H1 (cell line): ENCODE results near the gene CDKN3. TPM values are rescaled to one million over a fixed set of nuclear protein-coding genes. Genes with fewer than 3 reads are reported as not detected.

Experiments
- CTCF ChIA-PET: fragments of 300-600 bp; sonication (Branson Sonifier 250); formaldehyde crosslinking; loops from one replicate; lab custom pipeline; 2021; ENCODE audit not compliant: partially characterized antibody; lab: Charles Lee
- POLR2A ChIA-PET: fragments of 300-600 bp; sonication (Branson Sonifier 250); formaldehyde crosslinking; loops from one replicate; lab custom pipeline; 2021; ENCODE audit warnings: inconsistent platforms; ENCODE audit not compliant: partially characterized antibody; lab: Charles Lee
- DNase-seq, 2 experiments: peaks; one replicate each; pipeline versions ENCODE4 v3.0.0 to v3.0.0-alpha.2; 2010 to 2022; ENCODE audit warnings: low spot score in 2 of 2, low read depth in 1 of 2, mixed read lengths in 1 of 2
- FAIRE-seq: peaks from 2 replicates; lab custom pipeline; 2011; peaks lifted over from hg19 to GRCh38; lab: Jason Lieb, UNC
- H2AFZ ChIP-seq: 2 replicates; pipeline ENCODE4 v1.8.1; 2012; ENCODE audit warnings: low read length, inconsistent platforms
- H2AK5ac ChIP-seq: 2 replicates; pipeline ENCODE4 v1.6.1; 2013; ENCODE audit warnings: low read depth, low read length
- H2BK120ac ChIP-seq: replicated peaks from 2 replicates; pipeline ENCODE3; 2013; ENCODE audit warnings: low read depth, low read length, inconsistent platforms
- H2BK12ac ChIP-seq: 2 replicates; pipeline ENCODE4 v1.6.1; 2013; ENCODE audit warnings: low read depth, low read length
- H2BK15ac ChIP-seq: 2 replicates; pipeline ENCODE4 v1.6.1; 2013; ENCODE audit warnings: low read length
- H2BK20ac ChIP-seq: 2 replicates; pipeline ENCODE4 v1.6.1; 2013; ENCODE audit warnings: low read length
- H2BK5ac ChIP-seq: 2 replicates; pipeline ENCODE4 v1.6.1; 2013; ENCODE audit warnings: low read depth, low read length
- H3K14ac ChIP-seq: 2 replicates; pipeline ENCODE4 v1.6.1; 2013; ENCODE audit warnings: inconsistent platforms; ENCODE audit not compliant: insufficient read length
- H3K18ac ChIP-seq: 2 replicates; pipeline ENCODE4 v1.6.1; 2013; ENCODE audit warnings: low read length; ENCODE audit errors: extremely low read depth
- H3K23ac ChIP-seq: 2 replicates; pipeline ENCODE4 v1.6.1; 2013; ENCODE audit warnings: inconsistent platforms; ENCODE audit not compliant: insufficient read length
- H3K23me2 ChIP-seq: 2 replicates; pipeline ENCODE4 v1.6.1; 2013; ENCODE audit warnings: low read depth, low read length
- H3K27ac ChIP-seq: 2 replicates; pipeline ENCODE4 v1.6.1; 2011; ENCODE audit warnings: low read depth, low read length, inconsistent platforms
- H3K27me3 ChIP-seq, 4 experiments: replicated peaks in 1 of 4; 1 replicate in 1 of 4; 2 replicates in 3 of 4; pipeline versions ENCODE4 v1.6.1 to v1.8.1; 2011 to 2013; ENCODE audit warnings: low read length in 3 of 4, mild to moderate bottlenecking in 3 of 4, inconsistent platforms in 2 of 4, mixed read lengths in 2 of 4, moderate library complexity in 1 of 4; ENCODE audit not compliant: control insufficient read depth in 3 of 4, insufficient read depth in 3 of 4; ENCODE audit errors: extremely low read depth in 1 of 4
- H3K36me3 ChIP-seq, 4 experiments: 2 replicates each; pipeline versions ENCODE4 v1.6.1 to v1.8.1; 2011 to 2013; ENCODE audit warnings: mild to moderate bottlenecking in 4 of 4, low read length in 3 of 4, moderate library complexity in 2 of 4, control low read depth in 1 of 4, inconsistent platforms in 1 of 4; ENCODE audit not compliant: insufficient read depth in 4 of 4, control insufficient read depth in 2 of 4
- H3K4ac ChIP-seq: replicated peaks from 2 replicates; pipeline ENCODE3; 2013; ENCODE audit warnings: low read length, low read depth, mixed read lengths, inconsistent platforms; ENCODE audit not compliant: insufficient read length
- H3K4me1 ChIP-seq, 4 experiments: replicated peaks in 1 of 4; 1 replicate in 1 of 4; 2 replicates in 3 of 4; pipeline versions ENCODE4 v1.6.1 to v1.8.1; 2011 to 2013; ENCODE audit warnings: low read length in 3 of 4, inconsistent platforms in 2 of 4, mixed read lengths in 1 of 4; ENCODE audit not compliant: insufficient read depth in 4 of 4, control insufficient read depth in 3 of 4
- H3K4me2 ChIP-seq, 2 experiments: 2 replicates each; pipeline versions ENCODE4 v1.6.1 to v1.8.1; 2011 to 2013; ENCODE audit warnings: low read depth in 2 of 2, low read length in 2 of 2, control low read depth in 1 of 2, inconsistent platforms in 1 of 2, mild to moderate bottlenecking in 1 of 2; ENCODE audit not compliant: insufficient read depth in 1 of 2
- H3K4me3 ChIP-seq, 4 experiments: fragments of 200-600, 300-600 bp in 1 of 4; sonication (generic), shearing (Covaris generic), sonication (Bioruptor Twin) in 1 of 4; 2 replicates each; pipeline versions ENCODE4 v1.5.1 to v1.8.1; 2011 to 2016; ENCODE audit warnings: low read length in 4 of 4, low read depth in 3 of 4, control low read depth in 2 of 4, inconsistent platforms in 2 of 4, mild to moderate bottlenecking in 2 of 4, mixed read lengths in 1 of 4, moderate library complexity in 1 of 4; ENCODE audit not compliant: insufficient read depth in 2 of 4; ENCODE audit errors: extremely low read depth in 1 of 4
- H3K56ac ChIP-seq: replicated peaks from 2 replicates; pipeline ENCODE3; 2013; ENCODE audit warnings: low read depth, mild to moderate bottlenecking, mixed read lengths, low read length, inconsistent platforms; ENCODE audit not compliant: insufficient read length
- H3K79me1 ChIP-seq: 2 replicates; pipeline ENCODE4 v1.6.1; 2013; ENCODE audit warnings: low read depth, low read length, control low read depth
- H3K79me2 ChIP-seq, 2 experiments: 2 replicates each; pipeline versions ENCODE4 v1.6.1 to v1.8.1; 2012 to 2013; ENCODE audit warnings: low read length in 2 of 2, mild to moderate bottlenecking in 2 of 2, inconsistent platforms in 1 of 2; ENCODE audit not compliant: insufficient read depth in 2 of 2, control insufficient read depth in 1 of 2
- H3K9ac ChIP-seq, 4 experiments: replicated peaks in 1 of 4; 1 replicate in 1 of 4; 2 replicates in 3 of 4; pipeline versions ENCODE4 v1.6.1 to v1.8.1; 2011 to 2013; ENCODE audit warnings: low read depth in 3 of 4, low read length in 3 of 4, control low read depth in 2 of 4, mild to moderate bottlenecking in 2 of 4, moderate library complexity in 2 of 4, inconsistent platforms in 1 of 4; ENCODE audit errors: extremely low read depth in 1 of 4
- H3K9me3 ChIP-seq, 2 experiments: 2 replicates each; pipeline versions ENCODE4 v1.6.1 to v1.8.1; 2012 to 2013; ENCODE audit warnings: mild to moderate bottlenecking in 2 of 2, moderate library complexity in 2 of 2, control low read depth in 1 of 2, inconsistent platforms in 1 of 2, low read depth in 1 of 2, low read length in 1 of 2, mixed read lengths in 1 of 2; ENCODE audit not compliant: insufficient read depth in 2 of 2
- H4K20me1 ChIP-seq, 2 experiments: replicated peaks in 1 of 2; 2 replicates each; pipeline versions ENCODE3 to v1.8.1; 2011 to 2013; ENCODE audit warnings: inconsistent platforms in 2 of 2, low read length in 2 of 2, mild to moderate bottlenecking in 1 of 2; ENCODE audit not compliant: insufficient read depth in 2 of 2, control insufficient read depth in 1 of 2
- H4K5ac ChIP-seq: 2 replicates; pipeline ENCODE4 v1.6.1; 2013; ENCODE audit warnings: low read length, low read depth, mixed read lengths, inconsistent platforms; ENCODE audit not compliant: insufficient read length
- H4K8ac ChIP-seq: 2 replicates; pipeline ENCODE4 v1.8.0; 2013; ENCODE audit warnings: mild to moderate bottlenecking, moderate library complexity, low read length, inconsistent platforms; ENCODE audit not compliant: insufficient read depth; ENCODE audit errors: extremely low read depth
- H4K91ac ChIP-seq: replicated peaks from 2 replicates; pipeline ENCODE3; 2013; ENCODE audit warnings: low read length, mixed read lengths, inconsistent platforms; ENCODE audit not compliant: insufficient read length
- ASH2L ChIP-seq: fragments of 200-600, 300-600 bp; sonication (generic); IDR thresholded peaks from one replicate; pipeline ENCODE4 v1.7.1; 2017; ENCODE audit warnings: low read length
- BACH1 ChIP-seq: IDR thresholded peaks from 2 replicates; pipeline ENCODE4 v1.6.1; 2012; ENCODE audit warnings: low read length, improper control_type of control experiment
- KDM4A ChIP-seq: IDR thresholded peaks from one replicate; pipeline ENCODE4 v1.7.1; 2012; ENCODE audit warnings: low read depth, mild to moderate bottlenecking, moderate library complexity, low read length, inconsistent platforms; ENCODE audit not compliant: severe bottlenecking
- RNF2 ChIP-seq: fragments of 200-900, 300-1000 bp; sonication (generic); IDR thresholded peaks from 2 replicates; pipeline ENCODE4 v1.7.1; 2016; ENCODE audit warnings: borderline replicate concordance, low read depth, mild to moderate bottlenecking, antibody characterized with exemption, low read length; ENCODE audit not compliant: poor library complexity, severe bottlenecking; ENCODE audit errors: missing control alignments
- WGBS, 2 experiments: shearing (Covaris generic) in 1 of 2; methylation state at CpG; one replicate each; pipeline versions ENCODE4 v1.1.6 to v1.1.7; 2013 to 2015; ENCODE audit warnings: low lambda C conversion rate in 2 of 2, mixed read lengths in 2 of 2, inconsistent platforms in 1 of 2, low coverage in 1 of 2, missing lambda C conversion rate in 1 of 2; ENCODE audit not compliant: insufficient replicate concordance in 2 of 2, insufficient coverage in 1 of 2, insufficient read length in 1 of 2; ENCODE audit errors: extremely low coverage in 1 of 2, missing lambda C conversion rate in 1 of 2; 5-methylcytosine and 5-hydroxymethylcytosine counted together
- polyA plus RNA-seq, 7 experiments: library from polyadenylated mRNA; depleted of rRNA in 3 of 7; stranded (reverse) in 5 of 7; unstranded in 2 of 7; fragments of >200 nt in 5 of 7; fragments of 200-250 nt in 2 of 7; gene quantifications; 1 replicate in 5 of 7; 2 replicates in 1 of 7; 4 replicates in 1 of 7; pipeline versions ENCODE4 v1.2.1 to v1.2.3, GENCODE V29; 2011 to 2013; ENCODE audit warnings: missing spikeins in 2 of 7, mixed read lengths in 2 of 7
- total RNA-seq: library from RNA; stranded (reverse); fragmentation: NEBNext Ultra II Directional; extraction: Animal tissue kit (Norgen Biotek cat#: 25700); gene quantifications from 2 replicates; pipeline ENCODE4 v1.2.1, GENCODE V29; 2021

The CDKN3 gene
- total and polyA plus RNA-seq, 2 of the 8 experiments (the other 6 are each of a cell fraction or from before 2014, with no cell fraction given): 43.5 to 48.3 TPM

- no peak overlapping the region for H3K14ac ChIP-seq
- no peak overlapping the region for H2BK15ac ChIP-seq
- no peak overlapping the region for H3K4me3 ChIP-seq
- no peak overlapping the region for H3K23ac ChIP-seq
- H2BK5ac ChIP-seq: no peak overlapping the region
- no peak overlapping the region for H4K91ac ChIP-seq
- H3K27ac ChIP-seq: no peak overlapping the region
- H4K8ac ChIP-seq: no peak overlapping the region
- 92% methylated on average over 4 of the region's 4 CpGs; no CpG with 5 or more reads in 1 of the 2 experiments for WGBS, 2 experiments
- no peak overlapping the region for H3K56ac ChIP-seq
- no peak for DNase-seq
- no peak overlapping the region for H2AFZ ChIP-seq
- H3K23me2 ChIP-seq: no peaks in the 10 kb centered on the region
- TF ChIP-seq ASH2L: no peak
- no peak for TF ChIP-seq BACH1
- no peak for TF ChIP-seq KDM4A
- no peak for TF ChIP-seq RNF2
- no peak overlapping the region for H2BK120ac ChIP-seq
- H3K79me2 ChIP-seq: no peaks in the 10 kb centered on the region
- H3K79me1 ChIP-seq: 0 out of 2 replicates have a peak, but pooled peaks cover 2% of the 10 kb centered on the region
- H2BK20ac ChIP-seq: no peak overlapping the region
- no peak overlapping the region for H2AK5ac ChIP-seq
- POLR2A ChIA-PET: interaction anchor here (1.5 to 2.4 kb wide), 4 partner anchors 8 to 65 kb away, joined by 3 to 10 read pairs (median 8); partner anchors contain the start of gene CDKN3
- H3K27me3 ChIP-seq: no peaks in the 10 kb centered on the region
- H3K4me1 ChIP-seq: no peaks in the 10 kb centered on the region
- H4K20me1 ChIP-seq: peaks cover 0 to 2% of the 10 kb centered on the region in 2 experiments
- no peak overlapping the region for H3K9ac ChIP-seq
- H3K4ac ChIP-seq: no peak overlapping the region
- H4K5ac ChIP-seq: no peak overlapping the region
- peaks cover 3 to 42% (median 20%) of the 10 kb centered on the region in 4 experiments; a peak in 7 of 8 replicates for H3K36me3 ChIP-seq
- H3K4me2 ChIP-seq: no peak overlapping the region
- H3K9me3 ChIP-seq: no peaks in the 10 kb centered on the region
- CTCF ChIA-PET: interaction anchor here (1.0 to 3.2 kb wide), 5 partner anchors 10 to 58 kb away, joined by 3 to 12 read pairs (median 7); no protein-coding TSS in a partner anchor
- no peak overlapping the region for H2BK12ac ChIP-seq
- no peak for FAIRE-seq
- no peak overlapping the region for H3K18ac ChIP-seq
Measured at GRCh38 chr14:54424479-54424901, 27.7 kb downstream of the CDKN3 start.
